Inflammatory macrophage treated with lipopolysaccharide for 1 hour (primary cell): Measurements from ENCODE around the gene TRPV3.
"Not testable (repeated sequence)": the region's sequence is repeated elsewhere in the genome, so short reads cannot be mapped to it uniquely, and the experiment has no call there.

Experiments used
- DNase-seq, 2 donors: peaks; one replicate each; pipeline ENCODE4 v3.0.0-alpha.2; 2020 to 2022

Gene TRPV3

DNA sequence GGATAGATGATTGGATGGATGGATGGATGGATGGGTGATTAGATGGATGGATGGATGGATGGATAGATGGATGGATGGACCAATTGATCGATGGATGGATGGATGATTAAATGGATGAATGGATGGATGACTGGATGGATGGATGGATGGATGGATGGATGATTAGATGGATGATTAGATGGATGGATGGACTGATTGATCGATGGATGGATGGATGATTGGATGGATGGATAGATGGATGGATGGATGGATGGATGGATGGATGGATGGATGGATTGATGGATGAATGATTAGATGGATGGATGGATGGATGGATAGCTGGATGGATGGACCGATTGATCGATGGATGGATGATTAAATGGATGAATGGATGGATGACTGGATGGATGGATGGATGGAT, 38.1 kb downstream of the TRPV3 start:
- DNase-seq: not testable (repeated sequence)

- DNase-seq: no peak
Observed at GRCh38 chr17:3514873-3515272, 42.7 kb downstream of the TRPV3 start.

- DNase-seq: not testable (repeated sequence)
Observed at GRCh38 chr17:3514167-3514566, 43.4 kb downstream of the TRPV3 start.

DNA sequence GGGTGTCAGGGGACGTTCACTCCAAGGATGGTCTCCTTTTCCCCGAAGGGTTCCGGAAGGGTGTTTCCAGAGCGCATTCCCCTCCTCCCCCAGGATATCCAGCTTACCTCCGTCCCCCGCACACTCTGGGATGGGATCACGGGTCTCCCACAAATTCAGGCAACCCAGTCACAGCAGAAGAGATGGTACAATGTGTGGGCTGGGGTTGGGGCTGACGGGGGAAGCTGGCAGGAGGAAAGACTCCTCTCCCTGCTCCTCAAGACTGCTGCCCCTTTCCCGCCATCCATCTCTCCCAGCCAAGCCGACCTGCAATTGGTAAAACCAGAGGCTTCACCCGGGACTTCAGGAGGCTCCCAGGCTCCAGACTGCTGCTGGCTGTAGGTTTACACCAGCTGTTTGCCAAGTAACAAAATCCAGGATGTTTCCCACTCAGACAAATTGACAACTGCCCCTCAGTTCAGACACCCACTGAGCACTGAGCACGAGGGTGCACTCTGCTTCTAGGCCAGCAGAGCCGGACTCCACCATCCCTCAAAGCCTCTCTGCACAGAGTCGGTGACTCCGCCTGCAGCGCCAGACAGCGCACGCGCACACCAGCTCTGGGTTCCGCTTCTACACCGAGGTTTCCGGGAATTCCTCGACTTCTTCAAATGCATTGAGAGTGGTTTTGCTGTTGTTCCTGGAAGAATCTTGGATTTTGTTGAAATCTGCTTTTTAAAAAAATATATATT, 44.1 kb downstream of the TRPV3 start:
- DNase-seq: no peak

- no peak for DNase-seq
Observed at GRCh38 chr17:3512505-3513171, 45.0 kb downstream of the TRPV3 start.

GRCh38 chr17:3511852-3512504, 45.6 kb downstream of the TRPV3 start:
- DNase-seq: no peak

- no peak for DNase-seq
Observed at GRCh38 chr17:3510090-3510489, 47.5 kb downstream of the TRPV3 start.

GRCh38 chr17:3507869-3508268, 49.7 kb downstream of the TRPV3 start:
- DNase-seq: no peak

- DNase-seq: no peak
Observed at GRCh38 chr17:3507071-3507470, 50.5 kb downstream of the TRPV3 start.

- DNase-seq: no peak
Observed at GRCh38 chr17:3506054-3506453, 51.6 kb downstream of the TRPV3 start.

DNA sequence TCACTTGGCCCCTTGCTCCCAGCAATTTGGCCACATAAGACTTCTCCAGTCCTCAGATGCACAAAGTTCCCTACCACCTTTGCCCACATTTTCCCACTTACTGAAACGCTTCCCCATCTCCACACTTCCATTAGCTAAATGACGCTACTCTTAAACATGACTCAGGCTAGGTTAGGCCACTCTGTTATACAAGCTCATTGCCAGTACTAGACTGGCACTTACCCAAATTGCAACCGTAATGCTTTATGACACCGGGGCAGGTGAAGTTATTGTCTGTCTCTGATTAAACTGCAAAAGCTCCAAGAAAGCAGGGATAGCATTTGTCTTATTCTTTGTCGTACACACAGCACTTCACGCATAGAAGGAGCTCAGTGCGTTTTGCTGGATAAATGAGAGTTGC, 52.6 kb downstream of the TRPV3 start:
- DNase-seq: no peak

GRCh38 chr17:3503285-3503684, 54.3 kb downstream of the TRPV3 start:
- DNase-seq: no peak

DNA sequence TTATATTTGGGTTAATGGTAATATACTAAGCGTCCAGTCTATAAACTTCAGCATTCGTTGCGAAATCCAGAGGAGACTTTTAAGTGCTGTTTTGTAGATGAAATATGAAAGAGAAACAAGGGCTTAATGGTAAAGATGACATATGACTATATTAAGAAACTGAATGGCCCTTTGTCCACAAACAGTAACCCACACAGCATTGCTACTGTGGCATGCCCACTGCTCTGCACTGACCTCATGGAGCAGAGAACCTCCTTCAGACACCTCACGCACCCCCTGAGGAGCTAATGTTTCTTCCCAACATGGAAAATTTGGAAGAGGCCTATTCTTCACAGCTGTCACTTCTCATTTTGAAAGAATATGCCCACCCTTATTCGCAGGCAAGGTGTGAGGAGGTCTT, 55.1 kb downstream of the TRPV3 start:
- DNase-seq: no peak

GRCh38 chr17:3501344-3501743, 56.3 kb downstream of the TRPV3 start:
- no peak for DNase-seq

DNA sequence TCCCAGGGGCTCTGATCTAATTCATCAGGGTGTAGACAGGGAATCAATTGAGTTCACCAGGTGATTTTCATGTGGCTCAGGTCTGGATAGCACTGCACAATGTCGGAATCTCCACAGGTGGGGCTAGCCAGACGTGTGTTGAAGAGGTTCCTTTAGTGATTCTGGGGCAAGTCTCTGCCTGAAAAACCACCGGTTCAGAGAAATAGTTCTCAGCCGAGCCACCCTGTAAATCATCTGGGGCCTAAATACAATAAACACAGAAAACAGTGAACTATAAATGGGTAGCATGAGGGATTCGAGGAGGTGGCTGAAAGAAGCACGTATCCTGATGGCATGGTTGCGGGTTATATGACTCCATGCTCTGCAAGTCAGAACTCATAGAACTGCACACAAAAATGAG, 60.5 kb downstream of the TRPV3 start:
- no peak for DNase-seq

GRCh38 chr17:3485481-3486068, 72.0 kb downstream of the TRPV3 start:
- DNase-seq: no peak

DNA sequence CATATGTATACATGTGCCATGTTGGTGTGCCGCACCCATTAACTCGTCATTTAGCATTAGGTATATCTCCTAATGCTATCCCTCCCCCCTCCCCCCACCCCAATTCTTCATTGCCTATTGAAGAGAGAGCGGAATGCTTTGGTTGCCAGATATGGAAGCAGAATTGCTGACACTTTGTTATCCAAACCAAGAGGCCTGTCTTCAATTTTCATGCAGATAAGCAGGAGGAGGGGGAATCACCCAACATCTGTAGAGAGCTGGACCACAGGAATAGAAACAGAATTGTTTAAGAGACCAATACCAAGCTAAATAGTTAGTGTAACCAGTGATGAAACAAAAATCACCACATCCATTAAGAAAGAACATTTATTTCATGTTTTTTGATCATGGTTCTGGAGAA, 74.8 kb downstream of the TRPV3 start:
- no peak for DNase-seq

DNA sequence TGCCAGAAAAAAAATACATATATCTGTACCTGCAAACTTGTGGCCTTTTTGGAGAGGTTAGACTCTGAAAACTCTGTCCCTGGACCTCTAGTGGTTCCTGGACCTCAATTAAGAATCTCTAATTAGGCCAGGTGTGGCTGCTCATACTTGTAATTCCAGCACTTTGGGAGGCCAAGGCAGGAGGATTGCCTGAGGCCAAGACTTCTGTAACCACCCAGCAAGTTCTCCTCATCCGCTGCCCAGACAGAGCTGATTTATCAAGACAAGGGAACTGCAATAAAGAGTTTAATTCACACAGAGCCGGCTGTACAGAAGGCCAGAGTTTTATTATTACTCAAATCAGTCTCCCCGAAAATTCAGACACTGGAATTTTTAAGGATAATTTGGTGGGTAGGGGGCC, 77.6 kb downstream of the TRPV3 start:
- no peak for DNase-seq

DNA sequence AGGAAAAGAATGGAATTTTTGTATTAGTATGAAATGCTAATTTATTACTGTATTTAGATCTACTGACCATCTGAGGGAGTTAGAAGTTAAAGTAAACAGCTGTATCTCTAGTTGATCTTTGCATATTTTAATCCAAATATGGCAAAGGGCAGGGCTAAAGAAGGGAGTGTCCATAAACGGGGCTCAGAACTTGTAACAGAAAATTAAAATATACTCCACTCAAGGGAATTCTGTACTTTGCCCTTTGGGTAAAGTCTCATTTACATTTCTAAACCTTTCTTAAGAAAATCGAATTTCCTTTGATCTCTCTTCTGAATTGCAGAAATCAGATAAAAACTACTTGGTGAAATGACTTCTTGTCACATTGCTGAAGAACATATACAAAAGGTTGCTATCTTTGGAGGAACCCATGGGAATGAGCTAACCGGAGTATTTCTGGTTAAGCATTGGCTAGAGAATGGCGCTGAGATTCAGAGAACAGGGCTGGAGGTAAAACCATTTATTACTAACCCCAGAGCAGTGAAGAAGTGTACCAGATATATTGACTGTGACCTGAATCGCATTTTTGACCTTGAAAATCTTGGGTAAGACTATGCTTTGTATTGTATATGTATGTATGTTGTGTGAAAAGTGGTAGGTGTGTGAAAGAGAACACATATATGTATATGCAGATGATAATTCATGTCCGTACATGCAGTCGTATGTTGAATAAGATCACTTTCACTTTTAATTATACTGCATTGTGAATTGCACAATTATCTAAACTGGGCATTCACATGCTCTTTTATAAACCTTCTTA, 81.6 kb downstream of the TRPV3 start, which contains the start of gene ASPA:
Gene ASPA, plus strand, starts transcription at position 186 of the 799 bp plus-strand sequence. Its CDS starts 163 bp downstream, at position 349.
- no peak for DNase-seq

GRCh38 chr17:3475251-3475685, 82.3 kb downstream of the TRPV3 start:
- DNase-seq: no peak

DNA sequence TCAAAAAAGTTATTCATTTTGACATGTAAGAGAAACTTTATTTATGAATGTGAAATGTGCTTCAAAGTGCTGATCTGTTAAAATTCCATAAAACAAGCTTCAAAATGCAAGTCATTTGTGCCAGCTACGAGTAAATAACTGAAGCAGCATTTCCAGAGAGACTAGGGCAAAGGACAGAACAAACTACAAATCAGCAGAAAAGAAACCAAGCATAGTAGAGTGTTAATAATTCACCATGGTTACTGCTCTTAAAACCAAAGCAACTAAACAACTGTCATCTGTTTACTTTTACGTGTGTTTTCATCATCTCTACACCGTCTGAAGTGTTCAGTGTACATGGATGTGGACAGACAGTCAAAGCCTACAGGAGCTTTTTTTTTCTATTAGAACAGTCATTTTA, 83.4 kb downstream of the TRPV3 start:
- DNase-seq: no peak

DNA sequence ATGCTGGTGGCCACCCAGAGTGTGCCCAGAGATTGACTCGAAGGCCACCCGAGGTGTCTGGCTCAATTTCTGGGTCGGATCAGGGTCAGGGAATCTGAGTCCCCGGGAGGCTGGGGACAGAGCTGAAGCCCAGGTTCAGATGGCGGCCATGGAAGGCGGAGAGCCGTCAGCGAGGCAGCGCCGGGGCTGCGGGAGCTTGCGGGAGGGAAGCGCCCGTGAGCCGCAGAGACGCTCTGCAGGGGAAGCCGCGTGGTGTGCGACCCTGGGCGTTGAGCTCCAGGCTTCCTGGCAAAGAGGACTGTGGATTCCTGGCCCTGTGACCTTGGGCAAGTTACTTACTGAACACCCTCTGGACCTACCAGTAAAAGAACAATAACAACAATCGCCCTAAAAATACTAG, 85.5 kb downstream of the TRPV3 start:
- DNase-seq: no peak

DNA sequence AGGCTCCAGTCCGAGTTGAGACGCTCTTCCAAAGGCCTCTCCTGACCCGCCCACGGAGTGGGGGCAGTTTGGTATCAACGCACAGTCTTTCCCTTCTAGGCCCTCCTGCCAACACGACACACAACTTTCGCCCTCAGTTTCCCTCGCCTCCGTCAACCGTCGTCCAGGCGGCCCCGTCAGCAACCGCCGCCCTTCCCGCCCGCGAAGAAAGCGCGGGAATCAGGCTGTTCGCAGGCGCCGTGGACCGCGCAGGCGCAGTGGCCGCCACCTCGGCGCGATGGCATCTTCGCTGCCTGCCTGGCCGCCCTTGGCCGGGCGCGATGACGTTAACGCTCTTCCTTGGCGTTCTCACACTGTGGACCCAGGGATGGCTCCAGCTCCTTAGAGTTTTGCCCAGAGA, 86.0 kb downstream of the TRPV3 start, which contains the start of gene SPATA22:
Gene SPATA22, minus strand, starts transcription at position 221 of the 400 bp plus-strand sequence. CDS start 2,494 bp downstream, outside the sequence.
- DNase-seq: no peak
